GM18907 (cell line): Measurements from ENCODE around the gene DSCAM.

ENCODE experiments used
- ATAC-seq: cut with Tn5 transposase; IDR thresholded peaks from one replicate; pipeline ENCODE4 v1.9.1; 2021; ENCODE audit warnings: mild to moderate bottlenecking, moderate library complexity; ENCODE audit not compliant: unreplicated experiment

The DSCAM gene

GRCh38 chr21:40839521-40839920 lies 7.4 kb downstream of the DSCAM start:
- no peak for ATAC-seq

DNA sequence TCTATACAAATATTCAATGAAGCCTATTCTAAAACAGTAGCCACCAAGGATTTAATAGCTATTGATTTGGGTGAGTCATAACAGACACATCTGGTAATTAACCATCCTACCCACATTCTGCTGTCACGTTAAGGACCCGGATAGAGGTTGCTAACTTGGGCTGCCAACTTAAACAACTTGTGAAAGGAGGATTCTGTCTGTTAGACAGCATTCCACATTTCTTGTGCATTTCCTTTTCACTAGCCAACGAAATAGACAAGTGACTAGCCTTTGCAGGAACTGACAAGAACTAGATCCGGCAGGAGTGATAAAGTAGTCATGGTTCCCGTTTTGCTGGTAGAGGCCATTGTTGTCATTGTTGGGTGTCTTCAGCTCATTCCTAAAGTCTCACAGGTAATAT lies 9.5 kb downstream of the DSCAM start:
- no peak for ATAC-seq

DNA sequence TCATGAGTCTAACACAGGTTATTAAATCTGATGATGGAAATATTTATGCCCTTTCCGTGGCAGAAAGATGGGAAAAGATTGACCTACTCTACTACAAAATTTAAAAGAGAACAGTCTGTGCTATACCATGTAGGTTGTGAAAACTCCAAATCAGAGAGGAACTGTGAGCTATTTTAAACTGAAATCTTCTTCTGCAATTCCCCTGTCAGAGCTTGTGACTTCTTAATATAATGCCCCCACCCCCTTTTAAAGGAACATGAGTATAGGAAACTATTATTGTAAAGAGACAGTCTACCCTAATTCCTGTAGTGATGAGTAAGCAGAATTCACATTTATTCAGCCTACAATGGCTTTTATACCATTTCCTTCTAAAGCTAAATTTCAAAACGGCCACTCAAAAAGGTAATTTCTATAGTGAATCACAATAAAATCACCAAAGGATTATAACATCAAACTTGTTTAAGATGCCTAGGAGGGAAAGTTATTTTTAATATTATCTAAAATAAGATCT lies 11.7 kb downstream of the DSCAM start:
- no peak for ATAC-seq

DNA sequence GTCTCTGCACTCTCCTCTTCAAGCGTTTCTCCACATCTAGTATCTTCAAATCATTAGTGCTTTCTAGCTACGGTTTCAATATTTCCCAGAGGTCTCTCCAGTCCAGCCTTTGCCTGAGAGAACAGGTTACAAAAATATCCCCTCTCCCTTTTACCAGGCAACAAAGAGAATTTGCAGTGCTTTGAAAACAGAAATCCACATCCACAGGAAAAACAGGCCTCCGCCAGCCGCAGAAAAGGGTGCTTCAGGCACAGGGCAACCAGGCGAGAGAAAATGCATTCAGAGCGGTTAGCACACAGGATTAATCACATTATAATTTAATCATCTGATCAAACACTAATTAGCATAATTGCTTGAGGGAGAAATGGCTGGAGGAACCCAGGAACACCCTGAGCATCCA lies 13.8 kb downstream of the DSCAM start:
- ATAC-seq = no peak

GRCh38 chr21:40832316-40832715 lies 14.6 kb downstream of the DSCAM start:
- ATAC-seq = no peak

- no peak for ATAC-seq
Observed at GRCh38 chr21:40830836-40831235, 16.1 kb downstream of the DSCAM start.

DNA sequence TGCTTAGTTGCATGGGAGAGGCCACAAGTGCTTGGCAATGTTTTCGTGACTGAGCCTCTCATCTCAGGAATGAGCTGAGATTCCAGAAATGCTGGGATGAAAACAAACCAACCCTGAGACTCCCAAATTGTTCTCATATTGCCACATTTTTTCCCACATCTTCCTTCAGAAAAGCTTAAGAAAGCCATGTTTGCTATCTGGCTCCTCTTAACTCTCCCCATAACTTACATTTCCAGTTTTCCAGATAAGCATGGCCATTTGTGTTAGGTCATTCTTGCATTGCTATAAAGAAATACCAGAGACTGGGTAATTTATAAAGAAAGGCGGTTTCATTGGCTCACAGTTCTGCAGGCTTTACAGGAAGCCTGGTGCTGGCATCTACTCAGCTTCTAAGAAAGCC lies 17.2 kb downstream of the DSCAM start:
- no peak for ATAC-seq

DNA sequence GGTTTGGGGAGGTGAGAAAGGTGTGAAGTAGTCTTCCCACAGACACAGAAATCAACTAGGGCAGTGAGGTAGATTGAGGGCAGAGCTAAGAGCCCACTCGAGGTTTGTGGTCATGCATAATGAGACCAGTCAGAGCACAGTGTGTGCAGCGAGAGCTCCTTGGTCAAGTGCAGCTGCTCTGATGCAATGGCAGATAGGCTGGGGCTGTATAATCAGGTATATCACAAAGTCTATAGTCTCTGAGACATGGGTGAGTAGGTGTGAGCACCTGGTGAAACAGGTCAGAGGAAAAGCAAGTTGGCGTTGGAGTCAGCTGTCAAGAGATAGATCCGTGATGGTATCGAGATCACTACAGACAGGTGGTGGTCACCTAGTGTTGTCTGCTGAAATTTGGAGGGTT lies 17.6 kb downstream of the DSCAM start:
- ATAC-seq = no peak

- no peak for ATAC-seq
Observed at GRCh38 chr21:40827509-40827908, 19.4 kb downstream of the DSCAM start.

GRCh38 chr21:40819071-40819900 lies 27.7 kb downstream of the DSCAM start:
- no peak for ATAC-seq

DNA sequence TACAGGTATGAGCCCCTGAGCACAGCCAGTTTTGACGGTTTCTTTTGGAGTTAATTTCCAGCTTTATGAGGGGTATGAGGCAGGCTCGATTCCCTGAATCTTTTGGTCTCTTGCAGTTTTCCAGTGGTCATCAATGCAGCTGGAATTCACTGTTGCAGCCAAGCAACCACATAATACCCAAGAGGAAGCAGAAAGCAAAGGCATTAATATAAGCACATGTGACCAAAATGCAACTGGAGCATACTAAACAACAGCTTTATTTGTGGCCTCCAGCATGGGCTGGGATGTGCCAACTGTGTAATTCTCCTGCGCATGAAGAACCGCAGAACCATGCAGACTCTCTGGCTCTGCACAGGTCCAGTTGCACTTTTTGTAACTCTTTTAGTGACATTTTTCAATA lies 33.0 kb downstream of the DSCAM start:
- no peak for ATAC-seq

DNA sequence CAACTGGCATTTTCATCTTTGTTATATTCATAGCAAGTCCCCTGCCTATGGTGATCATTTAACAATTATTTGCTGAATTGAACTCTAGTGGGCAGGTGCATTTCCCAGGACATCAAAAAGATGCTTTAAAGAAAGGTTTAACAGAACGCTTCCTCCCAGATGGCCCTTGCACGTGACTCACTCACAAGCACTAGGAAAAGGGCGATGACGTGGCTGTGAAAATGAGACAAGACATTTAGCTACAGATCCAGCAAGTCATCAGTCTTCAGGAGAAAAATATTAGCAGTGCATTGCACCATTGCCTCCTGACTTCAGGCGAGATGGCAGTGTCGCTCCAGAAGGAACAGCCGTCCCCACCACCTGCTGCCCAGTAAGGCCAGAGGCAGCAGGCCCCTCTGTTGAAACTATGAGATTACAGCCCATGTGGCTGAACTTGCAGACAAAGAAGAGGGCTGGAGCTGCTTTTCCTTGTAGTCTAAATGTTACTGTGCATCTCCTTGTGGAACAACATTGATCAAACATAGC lies 37.2 kb downstream of the DSCAM start:
- ATAC-seq = no peak

- ATAC-seq = no peak
Observed at GRCh38 chr21:40803101-40803500, 43.9 kb downstream of the DSCAM start.

GRCh38 chr21:40800126-40800525 lies 46.8 kb downstream of the DSCAM start:
- ATAC-seq = no peak

- ATAC-seq = no peak
Observed at GRCh38 chr21:40797891-40798290, 49.1 kb downstream of the DSCAM start.

GRCh38 chr21:40797410-40797809 lies 49.5 kb downstream of the DSCAM start:
- ATAC-seq = no peak

DNA sequence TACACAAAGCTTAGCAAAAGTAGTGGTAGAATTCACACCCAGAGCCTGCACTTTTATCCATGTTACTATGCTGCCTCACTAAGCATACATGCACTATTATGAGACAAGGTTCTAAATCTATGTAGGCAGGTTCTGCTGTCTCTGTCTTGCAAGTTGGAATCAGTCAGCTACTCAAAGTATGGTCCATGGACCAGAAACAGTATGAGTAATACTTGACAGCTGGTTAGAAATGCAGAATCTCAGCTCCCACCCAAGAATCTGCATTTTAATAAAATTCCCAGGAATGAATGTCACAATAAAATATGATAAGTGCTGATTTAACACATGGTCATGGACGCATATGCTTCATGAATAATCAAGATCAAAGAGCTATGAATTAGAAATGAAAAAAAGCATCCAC lies 50.5 kb downstream of the DSCAM start:
- ATAC-seq = no peak

GRCh38 chr21:40795313-40795712 lies 51.6 kb downstream of the DSCAM start:
- ATAC-seq = no peak

DNA sequence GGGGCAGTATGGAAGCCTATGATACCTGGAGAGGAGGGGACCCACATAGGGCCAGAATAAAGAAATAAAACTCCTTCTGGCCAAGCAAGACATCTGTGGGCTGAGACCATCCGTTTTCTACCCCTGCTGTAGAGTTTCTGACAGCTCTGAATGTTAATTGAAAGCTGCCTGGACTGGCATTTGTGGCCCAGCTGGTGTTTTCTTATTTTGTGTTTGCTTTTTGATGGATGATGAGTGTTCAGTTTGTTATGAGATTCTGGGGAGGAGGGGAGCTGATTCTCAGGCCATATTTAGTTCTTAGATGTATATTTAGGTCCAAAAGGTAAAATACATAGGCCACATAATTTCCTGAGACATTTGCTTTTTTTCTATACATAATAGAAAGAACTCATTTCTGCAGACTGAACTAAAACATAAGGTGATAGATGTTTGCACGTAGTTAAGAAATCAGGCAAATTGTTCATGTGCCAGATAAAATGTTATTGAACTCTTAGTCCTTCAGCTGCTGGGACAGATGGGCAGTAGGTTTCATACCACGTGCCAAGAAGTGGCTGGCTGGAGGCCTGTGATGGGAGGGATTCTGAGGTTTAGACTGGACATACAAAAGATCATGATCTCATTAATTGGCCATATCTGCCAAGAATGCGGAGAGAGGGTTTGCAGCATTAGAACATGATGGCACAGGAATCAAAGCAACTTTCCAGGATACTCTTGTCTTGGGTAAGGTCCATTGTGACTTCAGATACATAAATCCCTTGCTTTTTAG lies 54.1 kb downstream of the DSCAM start:
- no peak for ATAC-seq

- no peak for ATAC-seq
Observed at GRCh38 chr21:40788635-40789034, 58.3 kb downstream of the DSCAM start.

DNA sequence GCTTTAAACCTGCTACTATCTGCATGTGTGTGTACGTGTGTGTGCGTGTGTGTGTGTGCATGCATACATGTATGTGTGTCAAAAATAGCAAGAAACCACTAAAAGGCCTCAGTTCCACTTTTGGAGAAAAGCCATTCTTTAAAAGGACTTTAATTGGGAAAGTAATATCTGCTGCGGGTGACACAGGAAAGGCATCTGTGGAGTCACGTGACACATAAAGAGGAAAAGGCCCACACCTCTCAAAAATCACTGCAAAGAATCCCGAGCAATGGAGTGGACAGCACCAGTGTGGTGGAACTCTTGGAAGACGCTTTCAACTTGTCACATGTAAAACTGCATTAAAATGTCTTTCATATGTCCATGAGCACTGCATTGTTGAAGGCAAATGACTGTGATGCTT lies 63.6 kb downstream of the DSCAM start:
- ATAC-seq = no peak
